C4-2B (cell line): ENCODE results near the gene IL32.
"Not testable (repeated sequence)": the region's sequence is repeated elsewhere in the genome, so short reads cannot be mapped to it uniquely, and the experiment has no call there.

Experiments used
- H3K27ac ChIP-seq: fragments of 450-650 bp; 2 replicates; pipeline ENCODE4 v1.5.1; 2017
- ZFX ChIP-seq: fragments of 450-650 bp; IDR thresholded peaks from 2 replicates; pipeline ENCODE4 v1.6.1; 2017
- TF ChIP-seq, protein P1 (sequence below): fragments of 450-650 bp; conservative IDR thresholded peaks from 2 replicates; pipeline ENCODE4 v1.5.1; 2017; ENCODE audit warnings: mild to moderate bottlenecking

The IL32 gene

DNA sequence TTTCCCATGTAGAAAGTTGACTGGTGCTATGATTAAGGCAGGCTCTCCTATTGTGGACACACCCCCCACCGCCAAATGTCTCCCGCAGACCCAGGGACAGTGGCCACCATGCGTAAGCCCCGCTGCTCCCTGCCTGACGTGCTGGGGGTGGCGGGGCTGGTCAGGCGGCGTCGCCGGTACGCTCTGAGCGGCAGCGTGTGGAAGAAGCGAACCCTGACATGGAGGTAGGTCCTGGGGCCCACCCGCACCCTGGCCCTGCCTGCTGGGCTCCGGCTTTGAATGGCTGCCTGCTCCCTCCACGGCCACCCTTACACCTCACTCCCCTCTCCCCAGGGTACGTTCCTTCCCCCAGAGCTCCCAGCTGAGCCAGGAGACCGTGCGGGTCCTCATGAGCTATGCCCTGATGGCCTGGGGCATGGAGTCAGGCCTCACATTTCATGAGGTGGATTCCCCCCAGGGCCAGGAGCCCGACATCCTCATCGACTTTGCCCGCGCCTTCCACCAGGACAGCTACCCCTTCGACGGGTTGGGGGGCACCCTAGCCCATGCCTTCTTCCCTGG lies 15.4 kb upstream of the IL32 start:
- no peak overlapping the region for H3K27ac ChIP-seq
- no peak for TF ChIP-seq ZFX
- TF ChIP-seq, protein P1, sequence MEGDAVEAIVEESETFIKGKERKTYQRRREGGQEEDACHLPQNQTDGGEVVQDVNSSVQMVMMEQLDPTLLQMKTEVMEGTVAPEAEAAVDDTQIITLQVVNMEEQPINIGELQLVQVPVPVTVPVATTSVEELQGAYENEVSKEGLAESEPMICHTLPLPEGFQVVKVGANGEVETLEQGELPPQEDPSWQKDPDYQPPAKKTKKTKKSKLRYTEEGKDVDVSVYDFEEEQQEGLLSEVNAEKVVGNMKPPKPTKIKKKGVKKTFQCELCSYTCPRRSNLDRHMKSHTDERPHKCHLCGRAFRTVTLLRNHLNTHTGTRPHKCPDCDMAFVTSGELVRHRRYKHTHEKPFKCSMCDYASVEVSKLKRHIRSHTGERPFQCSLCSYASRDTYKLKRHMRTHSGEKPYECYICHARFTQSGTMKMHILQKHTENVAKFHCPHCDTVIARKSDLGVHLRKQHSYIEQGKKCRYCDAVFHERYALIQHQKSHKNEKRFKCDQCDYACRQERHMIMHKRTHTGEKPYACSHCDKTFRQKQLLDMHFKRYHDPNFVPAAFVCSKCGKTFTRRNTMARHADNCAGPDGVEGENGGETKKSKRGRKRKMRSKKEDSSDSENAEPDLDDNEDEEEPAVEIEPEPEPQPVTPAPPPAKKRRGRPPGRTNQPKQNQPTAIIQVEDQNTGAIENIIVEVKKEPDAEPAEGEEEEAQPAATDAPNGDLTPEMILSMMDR: no peak

DNA sequence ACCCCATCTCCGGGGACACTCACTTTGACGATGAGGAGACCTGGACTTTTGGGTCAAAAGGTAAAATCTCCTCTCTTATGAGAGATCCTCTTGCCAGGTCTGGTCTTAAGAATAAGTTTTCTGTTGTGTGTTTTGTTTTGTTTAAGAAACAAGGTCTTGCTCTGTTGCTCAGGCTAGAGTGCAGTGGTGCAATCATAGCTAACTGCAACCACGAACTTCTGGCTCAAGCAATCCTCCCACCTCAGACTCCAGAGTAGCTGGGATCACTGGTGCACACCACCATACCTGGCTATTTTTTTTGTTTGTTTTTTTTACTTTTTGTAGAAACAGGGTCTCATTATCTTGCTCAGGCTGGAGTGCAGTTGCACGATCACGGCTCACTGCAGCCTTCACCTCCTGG lies 15.0 kb upstream of the IL32 start:
- TF ChIP-seq, protein P1: no peak
- TF ChIP-seq ZFX: no peak

DNA sequence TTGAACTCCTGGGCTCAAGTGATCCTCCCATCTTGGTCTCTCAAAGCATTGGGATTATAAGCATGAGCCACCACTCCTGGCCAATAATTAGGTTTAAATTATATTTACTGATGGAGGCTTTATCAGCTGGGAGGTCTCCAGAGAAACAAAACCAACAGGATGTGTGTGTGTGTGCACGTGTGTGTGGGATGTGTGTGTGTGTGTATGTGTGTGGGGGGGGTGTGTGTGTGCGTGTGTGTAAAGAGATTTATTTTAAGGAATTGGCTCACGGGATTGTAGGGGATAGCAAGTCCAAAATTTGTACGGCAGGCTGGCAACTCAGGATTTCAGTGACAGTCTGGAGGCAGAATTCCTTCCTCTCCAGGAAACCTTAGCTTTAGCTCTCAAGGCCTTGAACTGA lies 14.4 kb upstream of the IL32 start:
- no peak overlapping the region for H3K27ac ChIP-seq
- TF ChIP-seq ZFX: no peak
- TF ChIP-seq, protein P1: no peak

More for the DNA sequence above, 15.0 kb upstream of the IL32 start:
- H3K27ac ChIP-seq: no peak overlapping the region

DNA sequence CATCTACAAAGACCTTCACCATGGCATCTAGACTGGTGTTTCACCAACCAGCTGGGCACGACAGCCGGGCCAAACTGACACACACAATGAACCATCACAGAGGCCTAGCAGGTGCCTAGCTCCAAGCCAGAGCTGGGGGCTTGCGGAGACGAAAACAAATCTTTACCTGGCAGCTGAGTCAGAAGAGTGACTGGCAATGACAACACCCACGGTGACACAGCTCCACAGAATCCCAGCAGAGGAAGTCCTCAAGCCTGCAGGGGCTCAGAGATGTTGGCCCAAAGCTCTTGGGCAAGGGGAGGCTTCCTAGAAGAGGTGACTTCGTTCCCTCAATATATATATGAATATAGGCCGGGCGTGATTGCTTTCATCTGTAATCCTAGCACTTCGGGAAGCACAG lies 13.9 kb upstream of the IL32 start:
- H3K27ac ChIP-seq: no peak overlapping the region
- no peak for TF ChIP-seq ZFX
- TF ChIP-seq, protein P1: no peak

DNA sequence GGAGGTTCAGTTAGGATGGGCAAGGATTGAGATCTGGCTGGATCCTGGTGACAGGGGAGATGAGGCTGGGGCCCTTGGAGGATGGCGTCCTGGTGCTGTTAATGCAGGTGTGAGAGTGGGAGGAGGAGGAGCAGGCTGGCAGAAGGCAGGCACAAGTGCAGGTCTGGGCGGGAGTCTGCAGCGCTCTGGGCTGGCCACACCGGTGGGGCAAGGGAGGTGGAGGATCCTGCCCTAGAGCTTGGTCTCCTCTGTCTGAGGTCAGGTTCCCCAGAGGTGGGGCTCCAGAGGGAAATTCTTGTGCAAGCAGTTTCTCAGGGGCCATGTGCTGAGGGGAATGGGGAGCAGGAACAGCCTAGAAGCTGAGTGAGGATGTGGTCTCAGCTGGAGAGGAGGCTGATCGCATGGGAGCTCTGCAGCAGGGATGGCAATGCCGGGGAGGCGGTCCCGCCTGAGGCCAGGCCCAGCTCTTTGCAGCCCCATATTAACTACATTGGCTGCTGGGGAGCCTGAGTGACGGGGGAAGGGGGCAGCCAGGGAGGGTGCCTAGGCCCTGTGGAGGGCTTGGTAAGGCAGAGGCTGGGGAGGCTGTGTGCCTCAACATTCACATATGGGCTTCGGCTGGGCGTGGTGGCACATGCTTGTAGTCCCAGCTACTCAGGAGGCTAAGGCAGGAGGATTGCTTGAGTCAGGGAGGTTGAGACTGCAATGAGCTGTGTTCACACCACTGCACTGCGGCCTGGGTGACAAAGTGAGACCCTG lies 12.7 kb upstream of the IL32 start:
- not testable (repeated sequence) for H3K27ac ChIP-seq

DNA sequence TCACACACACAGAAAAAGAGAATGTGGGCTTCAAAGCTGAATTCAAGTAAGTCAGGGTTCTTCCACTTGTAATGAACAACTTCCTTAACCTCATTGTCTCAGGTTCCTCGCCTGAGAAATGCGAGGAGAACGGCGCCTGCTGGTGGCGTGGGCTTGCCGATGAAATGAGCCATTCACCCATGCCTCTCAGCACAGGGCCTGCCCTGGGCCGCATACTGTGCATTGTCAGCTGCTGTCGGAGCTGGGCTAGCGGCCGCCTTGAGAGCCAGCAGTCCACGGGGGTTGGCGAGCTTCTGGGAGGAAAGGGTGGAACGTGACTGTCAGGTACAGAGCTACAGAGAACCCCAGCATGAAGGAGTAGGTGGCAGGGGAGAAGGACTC lies 12.1 kb upstream of the IL32 start:
- not testable (repeated sequence) for H3K27ac ChIP-seq

DNA sequence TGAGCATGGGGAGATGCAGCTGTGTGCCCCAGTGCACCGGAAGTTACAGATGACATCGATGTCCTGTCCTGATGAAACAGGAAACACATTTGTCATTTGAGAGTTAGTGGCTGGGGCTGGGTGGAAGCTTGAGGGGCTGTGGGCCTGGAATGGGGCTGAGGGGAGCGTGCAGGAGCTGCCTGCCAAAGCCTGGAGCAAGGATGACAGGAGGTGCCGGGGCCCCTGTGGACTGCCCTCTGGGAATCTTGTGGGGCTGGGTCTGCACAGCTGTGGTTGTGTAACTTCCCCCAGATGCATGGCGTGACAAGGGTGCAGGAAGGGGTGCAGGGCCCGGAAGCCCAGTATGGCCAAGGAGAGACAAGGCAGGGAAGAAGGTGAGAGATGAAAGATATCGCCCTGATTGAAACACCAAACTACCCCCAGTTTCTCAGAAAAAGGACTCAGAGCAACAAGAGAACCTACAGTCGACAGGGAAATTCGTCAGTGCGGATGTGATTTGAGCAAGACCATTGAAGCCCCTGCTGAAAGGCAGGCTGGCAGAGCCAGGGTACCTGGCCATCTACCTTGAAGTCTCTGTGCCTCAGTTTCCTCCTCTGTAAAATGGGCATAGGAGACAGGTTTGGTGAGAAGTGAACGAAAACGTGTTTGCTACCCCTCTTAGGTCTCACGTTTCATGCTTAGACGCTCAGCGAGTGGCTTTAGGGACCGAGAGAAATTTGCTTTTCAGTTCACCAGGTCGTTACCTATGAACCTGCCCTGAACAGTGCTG lies 10.3 kb upstream of the IL32 start:
- no peak overlapping the region for H3K27ac ChIP-seq
- TF ChIP-seq, protein P1: no peak
- TF ChIP-seq ZFX: no peak

DNA sequence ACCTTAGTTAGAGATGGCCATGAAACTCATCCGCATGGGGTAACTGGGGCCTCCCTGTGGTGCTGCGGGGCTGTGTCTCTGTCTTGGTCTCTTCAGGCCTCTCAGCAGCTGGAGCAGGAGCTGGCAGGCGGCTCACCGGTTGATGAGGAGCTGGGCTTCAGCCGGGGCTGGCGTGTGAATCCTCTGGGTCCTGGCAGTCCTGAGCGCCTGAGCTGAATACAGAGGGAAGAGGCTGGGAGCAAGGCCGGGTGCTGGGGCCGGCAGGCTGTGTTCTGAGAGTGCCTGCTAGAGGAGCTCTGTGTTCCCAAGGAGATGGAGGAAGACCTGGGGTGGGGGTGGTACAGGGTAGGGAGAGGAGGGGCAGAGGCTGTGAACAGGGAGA lies 9.7 kb upstream of the IL32 start:
- H3K27ac ChIP-seq: not testable (repeated sequence)
